HepG2 (cell line): ENCODE data around the gene NFYB. TPM values are rescaled to one million over a fixed set of nuclear protein-coding genes. Genes with fewer than 3 reads are reported as not detected.

Experiments used
- ATAC-seq: fragments of 200-7000 bp; cut with Tn5 transposase; 3 replicates; pipeline ENCODE4 v1.9.1; 2020; ENCODE audit warnings: mild to moderate bottlenecking, moderate library complexity
- BruUV-seq: library from RNA; stranded (reverse); fragments of 400-500 nt; replicated peaks from 2 replicates; lab custom pipeline; 2021; lab: Mats Ljungman, UMichigan
- CTCF ChIA-PET: fragments of 300-600 bp; formaldehyde crosslinking; extraction: SDS; loops from one replicate; lab custom pipeline; 2021; ENCODE audit warnings: low total read pairs, inconsistent platforms, low intra/inter-chr PET ratio; lab: Yijun Ruan, JAX
- POLR2A ChIA-PET: fragments of 350-600 bp; sonication (Branson Sonifier 250); formaldehyde crosslinking; loops from one replicate; lab custom pipeline; 2020; ENCODE audit warnings: antibody characterized with exemption, inconsistent platforms; lab: Yijun Ruan, JAX
- DNase-seq: peaks from one replicate; pipeline ENCODE4 v3.0.0-alpha.2; 2015; ENCODE audit warnings: low spot score
- FAIRE-seq: peaks from 3 replicates; lab custom pipeline; 2011; peaks lifted over from hg19 to GRCh38; lab: Jason Lieb, UNC
- H2AFZ ChIP-seq: one replicate; pipeline ENCODE4 v1.6.1; 2011; ENCODE audit warnings: low read length, inconsistent platforms
- H3K27ac ChIP-seq: fragments of 300-600 bp; 3 replicates; pipeline ENCODE4 v1.8.0; 2011; ENCODE audit warnings: mixed run types, mild to moderate bottlenecking, mixed read lengths, low read length, inconsistent platforms; ENCODE audit not compliant: insufficient read depth; ENCODE audit errors: extremely low read length
- H3K27me3 ChIP-seq, 2 experiments: fragments of 200-600 bp in 1 of 2; 2 replicates in 1 of 2; 3 replicates in 1 of 2; pipeline versions ENCODE4 v1.6.0 to v1.8.0; 2011; ENCODE audit warnings: low read length in 2 of 2, mild to moderate bottlenecking in 2 of 2, moderate library complexity in 2 of 2, inconsistent platforms in 1 of 2; ENCODE audit not compliant: insufficient read depth in 2 of 2, control insufficient read depth in 1 of 2
- H3K36me3 ChIP-seq, 2 experiments: fragments of 200-600 bp in 1 of 2; replicated peaks in 1 of 2; 2 replicates in 1 of 2; 3 replicates in 1 of 2; pipeline versions ENCODE4 v1.5.1 to v1.8.0; 2011; ENCODE audit warnings: low read length in 2 of 2, inconsistent platforms in 1 of 2; ENCODE audit not compliant: insufficient read depth in 2 of 2, control insufficient read depth in 1 of 2
- H3K4me1 ChIP-seq: 2 replicates; pipeline ENCODE4 v1.5.1; 2012; ENCODE audit warnings: low read length, inconsistent platforms; ENCODE audit not compliant: insufficient read depth
- H3K4me2 ChIP-seq: 2 replicates; pipeline ENCODE4 v1.6.0; 2011; ENCODE audit warnings: low read depth, low read length, inconsistent platforms
- H3K4me3 ChIP-seq, 3 experiments: fragments of 200-600 bp in 1 of 3; sonication (generic), shearing (Covaris generic) in 1 of 3; replicated peaks in 1 of 3; 2 replicates each; pipeline ENCODE4 v1.5.1; 2011 to 2016; ENCODE audit warnings: low read length in 3 of 3, inconsistent platforms in 2 of 3, low read depth in 2 of 3, mild to moderate bottlenecking in 2 of 3, control low read depth in 1 of 3, mixed read lengths in 1 of 3; ENCODE audit not compliant: insufficient read depth in 1 of 3
- H3K79me2 ChIP-seq: one replicate; pipeline ENCODE4 v1.6.1; 2011; ENCODE audit warnings: low read length, inconsistent platforms; ENCODE audit not compliant: insufficient read depth
- H3K9ac ChIP-seq: 2 replicates; pipeline ENCODE4 v1.6.0; 2011; ENCODE audit warnings: mild to moderate bottlenecking, low read depth, low read length, inconsistent platforms; ENCODE audit not compliant: insufficient read depth
- H3K9me3 ChIP-seq: 2 replicates; pipeline ENCODE4 v1.5.1; 2012; ENCODE audit warnings: mild to moderate bottlenecking, low read length
- H4K20me1 ChIP-seq: 2 replicates; pipeline ENCODE4 v1.6.0; 2011; ENCODE audit warnings: inconsistent platforms, mild to moderate bottlenecking, low read length, moderate library complexity; ENCODE audit not compliant: insufficient read depth
- AHDC1 ChIP-seq: sonication (generic); formaldehyde crosslinking; IDR thresholded peaks from 2 replicates; pipeline ENCODE4 v1.5.1; 2020; ENCODE audit warnings: mild to moderate bottlenecking, missing genetic modification reagents, borderline replicate concordance
- GTF3A ChIP-seq: sonication (generic); formaldehyde crosslinking; conservative IDR thresholded peaks from 2 replicates; pipeline ENCODE4 v1.4.0; 2020; ENCODE audit warnings: mild to moderate bottlenecking, missing genetic modification reagents
- HDAC2 ChIP-seq: sonication (generic); formaldehyde crosslinking; IDR thresholded peaks from 2 replicates; pipeline ENCODE4 v1.4.0; 2020; ENCODE audit warnings: missing genetic modification reagents
- MATR3 ChIP-seq: sonication (generic); formaldehyde crosslinking; IDR thresholded peaks from 2 replicates; pipeline ENCODE4 v1.4.0; 2020; ENCODE audit warnings: missing genetic modification reagents
- MED1 ChIP-seq: sonication (generic); formaldehyde crosslinking; IDR thresholded peaks from 2 replicates; pipeline ENCODE4 v1.4.0; 2020; ENCODE audit warnings: missing genetic modification reagents
- MZF1 ChIP-seq: sonication (generic); formaldehyde crosslinking; IDR thresholded peaks from 2 replicates; pipeline ENCODE4 v1.8.1; 2023; ENCODE audit warnings: mild to moderate bottlenecking, missing genetic modification reagents, borderline replicate concordance
- ZBTB38 ChIP-seq: sonication (generic); formaldehyde crosslinking; IDR thresholded peaks from 2 replicates; pipeline ENCODE4 v1.5.1; 2020; ENCODE audit warnings: mild to moderate bottlenecking, missing genetic modification reagents
- ZFP82 ChIP-seq: sonication (generic); formaldehyde crosslinking; IDR thresholded peaks from 2 replicates; pipeline ENCODE4 v1.5.1; 2020; ENCODE audit warnings: mild to moderate bottlenecking, missing genetic modification reagents, borderline replicate concordance
- ZGPAT ChIP-seq: IDR thresholded peaks from 2 replicates; pipeline ENCODE4 v1.6.1; 2016; ENCODE audit warnings: mild to moderate bottlenecking
- ZNF382 ChIP-seq: sonication (generic); formaldehyde crosslinking; IDR thresholded peaks from 2 replicates; pipeline ENCODE4 v1.5.0; 2020; ENCODE audit warnings: missing genetic modification reagents, mild to moderate bottlenecking, borderline replicate concordance
- ZNF674 ChIP-seq: sonication (generic); formaldehyde crosslinking; IDR thresholded peaks from 2 replicates; pipeline ENCODE4 v1.5.0; 2020; ENCODE audit warnings: low read depth, mild to moderate bottlenecking, missing genetic modification reagents
- WGBS: methylation state at CpG from one replicate; pipeline ENCODE4 v1.1.6; 2017; ENCODE audit warnings: low lambda C conversion rate; 5-methylcytosine and 5-hydroxymethylcytosine counted together
- in situ Hi-C: cut with HindIII; loops from 2 replicates; pipeline ENCODE4 v1.10.0; 2017; ENCODE audit warnings: low pct_unique_long_range_greater_than_20kb; ENCODE audit not compliant: extremely low pct_ligation_motif_present
- intact Hi-C: fragments of 100-400 bp; cut with micrococcal nuclease; formaldehyde crosslinking; loops from one replicate; pipeline ENCODE4 v1.10.0; 2022; ENCODE audit not compliant: unreplicated experiment
- polyA plus RNA-seq, 8 experiments: library from polyadenylated mRNA; depleted of rRNA in 3 of 8; stranded (reverse) in 7 of 8; unstranded in 1 of 8; fragments of >200 nt; fragmentation: Illumina TruSeq in 4 of 8; extraction: Trizol in 4 of 8; gene quantifications; 2 replicates each; pipeline versions ENCODE4 v1.2.1 to v1.2.3, GENCODE V29; 2011 to 2016; ENCODE audit warnings: low read depth in 4 of 8, missing spikeins in 1 of 8, mixed read lengths in 1 of 8; ENCODE audit not compliant: insufficient read depth in 1 of 8
- total RNA-seq, 5 experiments: library from RNA; depleted of rRNA; stranded (reverse); fragments of >200 nt; fragmentation: Illumina TruSeq; extraction: Trizol; gene quantifications; 2 replicates each; pipeline ENCODE4 v1.2.3, GENCODE V29; 2016; ENCODE audit warnings: low read depth in 1 of 5

NFYB gene
- total and polyA plus RNA-seq, 2 of the 13 experiments (the other 11 are each of a cell fraction or from before 2014, with no cell fraction given) = 18.7 to 36.6 TPM

DNA sequence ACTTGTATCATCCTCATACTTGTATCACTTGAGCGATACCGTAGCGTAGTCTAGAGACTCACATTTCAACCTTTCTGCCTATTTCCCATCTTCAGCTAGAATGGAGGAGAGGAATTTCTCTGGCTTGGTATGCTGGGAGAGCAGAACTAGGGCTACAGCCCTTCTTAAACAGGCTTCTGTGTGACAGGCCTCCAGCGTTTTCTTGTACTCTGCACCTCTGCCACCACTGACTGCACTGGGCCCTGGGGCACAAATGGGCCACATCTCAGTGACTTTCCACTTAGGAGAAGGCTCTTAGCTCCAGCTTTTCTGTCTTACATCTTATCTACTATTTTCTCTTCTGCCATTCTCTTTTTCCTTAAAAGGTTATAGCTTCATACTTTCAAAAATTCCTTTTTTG, 46.9 kb downstream of the NFYB start:
- no peaks in the 10 kb centered on the region for H3K27me3 ChIP-seq
- no peaks in the 10 kb centered on the region for H3K79me2 ChIP-seq
- no peaks in the 10 kb centered on the region for H3K9me3 ChIP-seq
- intact Hi-C loops (no loop called here), in situ Hi-C loops (no loop called here)
- TF ChIP-seq AHDC1 = no peak
- no peak for TF ChIP-seq ZGPAT (CRISPR knock-in tag)
- TF ChIP-seq MED1 (CRISPR knock-in tag) = no peak
- no peak for TF ChIP-seq ZFP82 (CRISPR knock-in tag)
- TF ChIP-seq ZNF382 (CRISPR knock-in tag) = no peak
- no peak for TF ChIP-seq MZF1
- no peak for TF ChIP-seq MATR3 (CRISPR knock-in tag)
- no peak for TF ChIP-seq ZNF674 (CRISPR knock-in tag)
- TF ChIP-seq HDAC2 (CRISPR knock-in tag) = no peak
- TF ChIP-seq GTF3A (CRISPR knock-in tag) = no peak
- no peak for TF ChIP-seq ZBTB38
- ChIA-PET CTCF (no interaction called here), POLR2A (no interaction called here)
- no peak overlapping the region for H3K4me3 ChIP-seq
- FAIRE-seq (no peak), ATAC-seq (no peak), DNase-seq (no peak)
- H4K20me1 ChIP-seq = no peaks in the 10 kb centered on the region
- H3K27ac ChIP-seq = no peak overlapping the region
- H2AFZ ChIP-seq = no peak overlapping the region
- H3K4me1 ChIP-seq = no peaks in the 10 kb centered on the region
- H3K9ac ChIP-seq = no peak overlapping the region
- WGBS = 92% methylated on average over 4 of the region's 4 CpGs
- no TSS peak for BruUV-seq
- H3K4me2 ChIP-seq = no peak overlapping the region
- H3K36me3 ChIP-seq = peaks cover 0 to 7% of the 10 kb centered on the region in 2 experiments; a peak in 4 of 5 replicates
